Heart right ventricle (tissue), 16 donors: ENCODE measurements around the gene PPP3CA. TPM values are rescaled to one million over a fixed set of nuclear protein-coding genes. Genes with fewer than 3 reads are reported as not detected.

Experiments
- ATAC-seq, 8 donors: fragments of 200-7000 bp; cut with Tn5 transposase; one replicate each; pipeline ENCODE4 v1.9.1; 2020; ENCODE audit warnings: mild to moderate bottlenecking in 8 of 8, moderate library complexity in 8 of 8, moderate number of reproducible peaks in 1 of 8
- DNase-seq, 2 donors: peaks; one replicate each; pipeline ENCODE4 v3.0.0-alpha.2; 2020
- H3K27ac ChIP-seq, 10 donors: fragments of 200-600 bp; sonication (generic) in 2 of 10; one replicate each; pipeline versions ENCODE4 v1.5.0 to v1.8.0; 2020 to 2022; ENCODE audit warnings: mild to moderate bottlenecking in 3 of 10
- H3K27me3 ChIP-seq, 7 donors: fragments of 200-600 bp; one replicate each; pipeline ENCODE4 v1.8.0; 2021 to 2022; ENCODE audit warnings: mild to moderate bottlenecking in 2 of 7
- H3K36me3 ChIP-seq, 9 donors: fragments of 200-600 bp; sonication (generic) in 1 of 9; one replicate each; pipeline versions ENCODE4 v1.5.0 to v1.8.0; 2020 to 2022; ENCODE audit warnings: mild to moderate bottlenecking in 2 of 9
- H3K4me1 ChIP-seq, 9 donors: fragments of 200-600 bp; sonication (generic) in 1 of 9; one replicate each; pipeline versions ENCODE4 v1.5.0 to v1.8.0; 2020 to 2022; ENCODE audit warnings: mild to moderate bottlenecking in 4 of 9
- H3K4me3 ChIP-seq, 10 donors: fragments of 200-600 bp; sonication (generic) in 2 of 10; one replicate each; pipeline versions ENCODE4 v1.5.0 to v1.8.0; 2020 to 2022; ENCODE audit warnings: mild to moderate bottlenecking in 7 of 10, moderate library complexity in 2 of 10
- H3K9me3 ChIP-seq, 11 donors: fragments of 200-600 bp in 10 of 11; sonication (generic) in 2 of 11; one replicate each; pipeline versions ENCODE4 v1.5.0 to v1.8.0; 2013 to 2022; ENCODE audit warnings: mild to moderate bottlenecking in 2 of 11, control low read depth in 1 of 11, moderate library complexity in 1 of 11
- CTCF ChIP-seq, 9 donors: fragments of 200-600 bp; sonication (generic) in 2 of 9; IDR thresholded peaks; one replicate each; pipeline versions ENCODE4 v1.5.0 to v1.8.0; 2021 to 2022; ENCODE audit warnings: antibody characterized with exemption in 9 of 9, mild to moderate bottlenecking in 5 of 9, moderate library complexity in 1 of 9
- WGBS, 2 donors: extraction: QIAGEN DNeasy Blood & Tissue Kit; methylation state at CpG; one replicate each; pipeline ENCODE4 v1.1.7; 2013; ENCODE audit warnings: inconsistent platforms in 1 of 2; 5-methylcytosine and 5-hydroxymethylcytosine counted together
- intact Hi-C, 10 donors: fragments of 100-400 bp; cut with DNase I; formaldehyde crosslinking; loops; one replicate each; pipeline versions ENCODE4 v1.11.1 to v1.14.2; 2022
- polyA plus RNA-seq, 2 donors: library from polyadenylated mRNA; stranded (reverse); fragments of 200-250 nt; gene quantifications; one replicate each; pipeline ENCODE4 v1.2.3, GENCODE V29; 2013
- total RNA-seq, 10 donors: library from RNA; stranded (reverse); fragmentation: NEBNext Ultra II Directional in 3 of 10; extraction: Animal tissue kit (Norgen Biotek cat#: 25700) in 3 of 10; gene quantifications; one replicate each; pipeline versions ENCODE4 v1.2.1 to v1.2.4, GENCODE V29; 2021 to 2023
- donor health status: Arrhythmogenic right ventricular cardiomyopathy.
- donor health status: ischemic (EF 13 %, LVEDD 7.1; RV severe dilation, severe dysfunction).
- donor health status: healthy with polysubstance abuse.
- donor health status: DM: no; HTN: yes; CAD: no.
- donor health status: DM: no; HTN: no; CAD: no.
- donor health status: ischemic (EF 25% LVEDD 6.9; RV normal size, moderate dysfunction).
- donor health status: ischemic (EF 25% LVEDD 5.7; RV mildly dilated, moderate dysfunction).
- donor health status: healthy.
- donor health status: DM: yes; HTN: yes; CAD: no.
- donor health status: Ischemic cardiomyopathy.
- donor health status: ischemic (EF 35%, LVEDD 5.7; RV mildly dilated, moderate dysfunction).
- donor health status: nonischemic (EF 11% LVEDD 7.7; RV severe dilation, severe dysfunction).
- donor health status: DM: yes; HTN: yes; CAD: no.
- donor health status: PGD.
- donor health status: ischemic (EF 29% LVEDD 5.4; RV normal size, mild dysfunction).
- donor health status: nonischemic (EF 23%, LVEDD 6.1; RV moderate dilation, normal function).

PPP3CA gene
- total and polyA plus RNA-seq, 12 donors = 8.1 to 30.8 (median 19.1) TPM

DNA sequence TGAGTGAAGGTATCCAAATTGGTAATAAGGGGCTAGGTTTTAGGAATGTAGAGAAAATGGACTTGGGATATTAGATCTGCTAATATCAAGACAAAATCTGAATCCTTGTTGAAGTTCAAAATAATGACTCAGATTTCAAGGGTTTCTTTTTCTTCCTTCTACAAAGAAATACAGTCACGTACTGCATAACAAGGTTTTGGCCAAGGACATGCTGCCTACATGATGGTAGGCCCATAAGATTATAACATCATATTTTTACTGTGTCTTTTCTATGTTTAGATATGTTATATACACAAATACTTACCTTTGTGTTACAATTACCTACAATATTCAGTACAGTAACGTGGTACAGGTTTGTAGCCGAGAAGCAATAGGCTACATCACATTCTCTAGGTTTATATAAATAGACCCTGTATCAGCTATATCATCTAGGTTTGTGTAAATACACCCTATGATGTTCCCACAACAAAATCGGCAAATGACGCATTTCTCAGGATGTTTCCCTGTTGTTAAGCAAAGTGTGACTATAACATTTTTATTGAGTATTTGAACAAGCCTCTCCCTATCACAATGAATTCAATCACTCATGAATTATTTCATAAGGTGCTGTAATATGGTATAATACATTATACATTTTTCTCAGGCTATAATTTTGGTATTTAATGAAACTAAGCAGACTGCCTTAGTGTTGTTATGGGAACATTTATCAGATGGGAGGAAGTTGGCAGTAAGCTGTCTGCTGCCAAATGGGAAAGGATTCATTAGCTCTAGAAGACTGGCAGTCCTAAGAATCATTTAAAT, 186.3 kb downstream of the PPP3CA start:
- H3K4me3 ChIP-seq = no peak overlapping the region
- no peaks in the 10 kb centered on the region for H3K27me3 ChIP-seq
- H3K36me3 ChIP-seq = no peaks in the 10 kb centered on the region
- ATAC-seq = no peak
- WGBS, 2 donors = 94 to 97% methylated on average over 5 of the region's 5 CpGs
- peaks cover 0 to 27% (median 4%) of the 10 kb centered on the region in 9 donors for H3K4me1 ChIP-seq
- intact Hi-C loops = no loop called here
- TF ChIP-seq CTCF (IDR thresholded peaks at IDR 0.05) = no peak
- no peak for DNase-seq
- H3K27ac ChIP-seq = no peak overlapping the region
- H3K9me3 ChIP-seq = no peaks in the 10 kb centered on the region

- H3K36me3 ChIP-seq = no peaks in the 10 kb centered on the region
- no peak overlapping the region for H3K27ac ChIP-seq
- no peaks in the 10 kb centered on the region for H3K9me3 ChIP-seq
- no peak overlapping the region for H3K4me3 ChIP-seq
- TF ChIP-seq CTCF (IDR thresholded peaks at IDR 0.05) = no peak
- DNase-seq (no peak), ATAC-seq (no peak)
- H3K27me3 ChIP-seq = no peaks in the 10 kb centered on the region
- WGBS, 2 donors = 69 to 74% methylated on average over 3 of the region's 3 CpGs
- peaks cover 0 to 26% (median 4%) of the 10 kb centered on the region in 9 donors for H3K4me1 ChIP-seq
- intact Hi-C loops = loop anchor here in 1 of 10 donors (10.0 kb wide), 1 partner anchor 1106 kb away; no protein-coding TSS in a partner anchor
These were observed 188.8 kb downstream of the PPP3CA start for GRCh38 chr4:101158507-101158906.

GRCh38 chr4:101158134-101158482, 189.2 kb downstream of the PPP3CA start:
- intact Hi-C loops = loop anchor here in 1 of 10 donors (10.0 kb wide), 1 partner anchor 1107 kb away; no protein-coding TSS in a partner anchor
- Histone ChIP-seq H3K36me3 (no peaks in the 10 kb centered on the region), H3K4me1 (peaks cover 0 to 26% (median 4%) of the 10 kb centered on the region in 9 donors), H3K27me3 (no peaks in the 10 kb centered on the region), H3K9me3 (no peaks in the 10 kb centered on the region), H3K4me3 (no peak overlapping the region), H3K27ac (no peak overlapping the region)
- no peak for DNase-seq
- TF ChIP-seq CTCF (IDR thresholded peaks at IDR 0.05) = no peak
- 63 to 64% methylated on average over 3 of the region's 3 CpGs for WGBS, 2 donors
- no peak for ATAC-seq

DNA sequence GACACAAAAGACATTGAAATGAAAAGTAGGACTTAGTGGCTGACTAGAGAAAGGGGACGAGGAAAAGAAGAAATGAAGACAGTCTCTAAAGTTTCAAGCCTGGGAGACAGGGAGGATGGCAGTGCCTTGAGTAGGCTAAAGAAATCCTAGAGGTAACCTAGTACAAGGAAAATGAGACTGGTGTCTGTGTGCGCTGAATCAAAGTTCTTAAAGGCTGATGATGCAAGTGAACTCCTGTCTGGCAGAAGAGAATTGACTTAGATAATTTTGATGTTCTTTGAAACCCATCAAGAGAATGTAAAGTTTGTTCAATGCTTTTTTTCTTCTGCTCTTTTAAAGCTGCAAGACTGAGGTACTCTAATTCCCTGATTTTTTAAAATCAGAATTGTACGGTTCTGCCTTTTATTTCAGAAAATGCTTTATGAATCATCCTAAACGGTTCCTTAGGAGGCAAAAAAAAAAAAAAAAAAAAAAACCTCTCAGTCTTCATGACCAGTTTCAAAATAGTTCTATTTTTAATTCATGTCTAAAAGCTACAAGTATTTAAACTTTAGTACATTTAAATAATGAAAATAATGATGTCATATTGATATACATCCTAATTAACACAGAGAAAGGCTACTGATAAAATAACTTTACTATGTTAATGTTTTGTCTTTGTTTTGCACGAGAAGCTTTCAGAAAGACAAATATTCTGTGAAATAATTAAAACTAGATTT, 189.8 kb downstream of the PPP3CA start:
- intact Hi-C loops = loop anchor here in 1 of 10 donors (10.0 kb wide), 1 partner anchor 1107 kb away; no protein-coding TSS in a partner anchor
- WGBS, 2 donors = 73 to 85% methylated on average over 5 of the region's 5 CpGs
- H3K4me1 ChIP-seq = peaks cover 0 to 26% (median 4%) of the 10 kb centered on the region in 9 donors

More for the DNA sequence above, 189.8 kb downstream of the PPP3CA start:
- Histone ChIP-seq H3K27ac (peak overlapping the region in 3 of 10 donors; percentile 7 to 37 (median 11)), H3K9me3 (no peaks in the 10 kb centered on the region), H3K4me3 (peak overlapping the region in 1 of 10 donors; percentile 10), H3K27me3 (no peaks in the 10 kb centered on the region), H3K36me3 (no peaks in the 10 kb centered on the region)
- TF ChIP-seq CTCF (IDR thresholded peaks at IDR 0.05) = no peak
- no peak for ATAC-seq
- no peak for DNase-seq
